Heart left ventricle (tissue), 13 donors: ENCODE measurements around the gene PHACTR3.

Source experiments
- CTCF ChIP-seq, 12 donors: fragments of 200-600 bp; sonication (generic) in 4 of 12; IDR thresholded peaks; one replicate each; pipeline versions ENCODE4 v1.5.0 to v1.8.0; 2018 to 2022; ENCODE audit warnings: antibody characterized with exemption in 12 of 12, mild to moderate bottlenecking in 5 of 12
- POLR2A ChIP-seq, 2 donors: fragments of 450-650 bp; IDR thresholded peaks; one replicate each; pipeline ENCODE4 v1.6.1; 2017; ENCODE audit warnings: antibody characterized with exemption in 2 of 2, mild to moderate bottlenecking in 2 of 2, moderate library complexity in 2 of 2
- donor health status: ischemic (EF 13 %, LVEDD 7.1; RV severe dilation, severe dysfunction).
- donor health status: DM: no; HTN: yes; CAD: no.
- donor health status: DM: no; HTN: no; CAD: no.
- donor health status: ischemic (EF 25% LVEDD 6.9; RV normal size, moderate dysfunction).
- donor health status: ischemic (EF 25% LVEDD 5.7; RV mildly dilated, moderate dysfunction).
- donor health status: ischemic (EF 35%, LVEDD 5.7; RV mildly dilated, moderate dysfunction).
- donor health status: nonischemic (EF 11% LVEDD 7.7; RV severe dilation, severe dysfunction).
- donor health status: DM: yes; HTN: yes; CAD: no.
- donor health status: PGD.
- donor health status: ischemic (EF 29% LVEDD 5.4; RV normal size, mild dysfunction).
- donor health status: nonischemic (EF 23%, LVEDD 6.1; RV moderate dilation, normal function).

GRCh38 chr20:59779656-59780380, 175.5 kb downstream of the PHACTR3 start:
- TF ChIP-seq CTCF (IDR thresholded peaks at IDR 0.05) (no peak), POLR2A (IDR thresholded peaks at IDR 0.05) (no peak)
